WTC11 (cell line): ENCODE measurements around the gene LGI4. TPM values are rescaled to one million over a fixed set of nuclear protein-coding genes. Genes with fewer than 3 reads are reported as not detected.

Experiments
- ATAC-seq: fragments of 200-7000 bp; cut with Tn5 transposase; 2 replicates; pipeline ENCODE4 v1.10.0; 2021; ENCODE audit warnings: mild to moderate bottlenecking, moderate library complexity
- CTCF ChIA-PET: fragments of 300-600 bp; sonication (Branson Sonifier 250); formaldehyde crosslinking; loops from one replicate; lab custom pipeline; 2021; ENCODE audit warnings: antibody characterized with exemption; lab: Charles Lee
- POLR2A ChIA-PET: fragments of 350-600 bp; sonication (Branson Sonifier 250); formaldehyde crosslinking; loops from one replicate; lab custom pipeline; 2021; ENCODE audit warnings: antibody characterized with exemption; lab: Charles Lee
- DNase-seq: peaks from one replicate; pipeline ENCODE4 v3.0.0; 2021; ENCODE audit warnings: low spot score
- H3K27ac Mint-ChIP-seq: 2 replicates; pipeline ENCODE4 v1.8.0; 2021; ENCODE audit warnings: mixed read lengths
- H3K27me3 Mint-ChIP-seq: 2 replicates; pipeline ENCODE4 v1.8.0; 2021; ENCODE audit warnings: low read depth, mild to moderate bottlenecking, moderate library complexity, mixed read lengths
- H3K36me3 Mint-ChIP-seq: 2 replicates; pipeline ENCODE4 v1.8.0; 2021; ENCODE audit warnings: mixed read lengths
- H3K4me1 Mint-ChIP-seq: 2 replicates; pipeline ENCODE4 v1.8.0; 2022; ENCODE audit warnings: mixed read lengths
- H3K4me3 Mint-ChIP-seq: 2 replicates; pipeline ENCODE4 v1.8.0; 2021; ENCODE audit warnings: mild to moderate bottlenecking, moderate library complexity, mixed read lengths
- H3K9me3 Mint-ChIP-seq: 2 replicates; pipeline ENCODE4 v1.8.0; 2021; ENCODE audit warnings: mixed read lengths
- CREB1 ChIP-seq: sonication (generic); formaldehyde crosslinking; IDR thresholded peaks from 2 replicates; pipeline ENCODE4 v1.8.0; 2023; ENCODE audit warnings: mild to moderate bottlenecking, missing genetic modification reagents
- GTF2I ChIP-seq: fragments of 250-450 bp; sonication (Bioruptor Pico); conservative IDR thresholded peaks from 2 replicates; pipeline ENCODE4 v1.4.0; 2021; ENCODE audit warnings: mild to moderate bottlenecking
- MYBL2 ChIP-seq: sonication (generic); formaldehyde crosslinking; IDR thresholded peaks from 2 replicates; pipeline ENCODE4 v1.8.1; 2023; ENCODE audit warnings: mild to moderate bottlenecking, moderate library complexity, missing genetic modification reagents
- NR1H2 ChIP-seq: sonication (generic); formaldehyde crosslinking; IDR thresholded peaks from 2 replicates; pipeline ENCODE4 v1.9.0; 2021; ENCODE audit warnings: mild to moderate bottlenecking, moderate library complexity, missing genetic modification reagents
- NR2C2 ChIP-seq: sonication (generic); formaldehyde crosslinking; IDR thresholded peaks from 2 replicates; pipeline ENCODE4 v1.8.0; 2022; ENCODE audit warnings: mild to moderate bottlenecking, missing genetic modification reagents
- PRRX2 ChIP-seq: fragments of 250-450 bp; sonication (Bioruptor Pico); IDR thresholded peaks from 2 replicates; pipeline ENCODE4 v1.8.0; 2021; ENCODE audit warnings: mild to moderate bottlenecking
- RORB ChIP-seq: fragments of 250-450 bp; sonication (Bioruptor Pico); IDR thresholded peaks from 2 replicates; pipeline ENCODE4 v1.9.0; 2021; ENCODE audit warnings: mild to moderate bottlenecking
- SOX15 ChIP-seq: fragments of 250-450 bp; sonication (Bioruptor Pico); IDR thresholded peaks from 2 replicates; pipeline ENCODE4 v1.9.0; 2021; ENCODE audit warnings: mild to moderate bottlenecking
- TEAD1 ChIP-seq: sonication (generic); formaldehyde crosslinking; IDR thresholded peaks from 2 replicates; pipeline ENCODE4 v1.8.0; 2022; ENCODE audit warnings: mild to moderate bottlenecking, missing genetic modification reagents
- ZNF138 ChIP-seq: sonication (generic); formaldehyde crosslinking; conservative IDR thresholded peaks from 2 replicates; pipeline ENCODE4 v1.8.1; 2022; ENCODE audit warnings: mild to moderate bottlenecking, moderate library complexity, missing genetic modification reagents
- ZNF232 ChIP-seq: sonication (generic); formaldehyde crosslinking; IDR thresholded peaks from 2 replicates; pipeline ENCODE4 v1.8.0; 2022; ENCODE audit warnings: mild to moderate bottlenecking, missing genetic modification reagents
- ZNF423 ChIP-seq: fragments of 250-450 bp; sonication (Bioruptor Pico); IDR thresholded peaks from 2 replicates; pipeline ENCODE4 v2.1.2; 2022; ENCODE audit warnings: mild to moderate bottlenecking, moderate library complexity
- total RNA-seq: library from RNA; stranded (reverse); gene quantifications from 3 replicates; pipeline ENCODE4 v1.2.3, GENCODE V29; 2021
- TF ChIP-seq, protein P1 (sequence below): sonication (generic); formaldehyde crosslinking; IDR thresholded peaks from 2 replicates; pipeline ENCODE4 v1.8.1; 2023; ENCODE audit warnings: mild to moderate bottlenecking, missing genetic modification reagents
- TF ChIP-seq, protein P2 (sequence below): sonication (generic); formaldehyde crosslinking; conservative IDR thresholded peaks from 2 replicates; pipeline ENCODE4 v1.8.1; 2023; ENCODE audit warnings: mild to moderate bottlenecking, low read depth, missing genetic modification reagents, moderate library complexity
- TF ChIP-seq, protein P3 (sequence below): fragments of 250-450 bp; sonication (Bioruptor Pico); IDR thresholded peaks from 2 replicates; pipeline ENCODE4 v1.9.0; 2021; ENCODE audit warnings: mild to moderate bottlenecking
- TF ChIP-seq, protein P4 (sequence below): sonication (generic); formaldehyde crosslinking; IDR thresholded peaks from 2 replicates; pipeline ENCODE4 v1.8.0; 2023; ENCODE audit warnings: missing genetic modification reagents
- TF ChIP-seq, protein P5 (sequence below): sonication (generic); formaldehyde crosslinking; IDR thresholded peaks from 2 replicates; pipeline ENCODE4 v1.8.0; 2022; ENCODE audit warnings: mild to moderate bottlenecking, missing genetic modification reagents
- TF ChIP-seq, protein P6 (sequence below): sonication (generic); formaldehyde crosslinking; IDR thresholded peaks from 2 replicates; pipeline ENCODE4 v1.8.1; 2023; ENCODE audit warnings: mild to moderate bottlenecking, missing genetic modification reagents, borderline replicate concordance
- TF ChIP-seq, protein P7 (sequence below): fragments of 250-450 bp; sonication (Bioruptor Pico); IDR thresholded peaks from 2 replicates; pipeline ENCODE4 v1.8.0; 2021; ENCODE audit warnings: mild to moderate bottlenecking

Gene LGI4
- total RNA-seq, 1 experiment from 2014 or later = 14.2 TPM

DNA sequence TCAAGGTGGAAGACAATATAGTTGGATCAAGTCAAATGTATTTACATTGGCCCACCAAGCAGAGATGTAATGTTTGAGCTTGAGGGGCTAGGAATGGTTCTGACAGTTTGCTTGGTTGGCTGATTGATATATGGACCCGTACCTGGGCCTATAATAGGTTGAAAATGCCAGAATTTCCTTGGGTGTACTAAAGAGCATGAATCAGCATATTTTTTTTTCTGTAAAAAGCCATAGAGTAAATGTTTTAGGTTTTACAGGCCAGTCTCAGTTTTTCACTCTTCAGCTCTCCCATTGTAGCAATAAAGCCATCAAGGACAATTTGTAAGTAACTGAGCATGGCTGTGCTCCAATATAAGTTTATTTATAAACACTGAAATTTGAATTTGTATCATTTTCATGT, 46.5 kb upstream of the LGI4 start (continued):
- TF ChIP-seq, protein P1, sequence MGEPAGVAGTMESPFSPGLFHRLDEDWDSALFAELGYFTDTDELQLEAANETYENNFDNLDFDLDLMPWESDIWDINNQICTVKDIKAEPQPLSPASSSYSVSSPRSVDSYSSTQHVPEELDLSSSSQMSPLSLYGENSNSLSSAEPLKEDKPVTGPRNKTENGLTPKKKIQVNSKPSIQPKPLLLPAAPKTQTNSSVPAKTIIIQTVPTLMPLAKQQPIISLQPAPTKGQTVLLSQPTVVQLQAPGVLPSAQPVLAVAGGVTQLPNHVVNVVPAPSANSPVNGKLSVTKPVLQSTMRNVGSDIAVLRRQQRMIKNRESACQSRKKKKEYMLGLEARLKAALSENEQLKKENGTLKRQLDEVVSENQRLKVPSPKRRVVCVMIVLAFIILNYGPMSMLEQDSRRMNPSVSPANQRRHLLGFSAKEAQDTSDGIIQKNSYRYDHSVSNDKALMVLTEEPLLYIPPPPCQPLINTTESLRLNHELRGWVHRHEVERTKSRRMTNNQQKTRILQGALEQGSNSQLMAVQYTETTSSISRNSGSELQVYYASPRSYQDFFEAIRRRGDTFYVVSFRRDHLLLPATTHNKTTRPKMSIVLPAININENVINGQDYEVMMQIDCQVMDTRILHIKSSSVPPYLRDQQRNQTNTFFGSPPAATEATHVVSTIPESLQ (CRISPR knock-in tag) = no peak
- TF ChIP-seq, protein P2, sequence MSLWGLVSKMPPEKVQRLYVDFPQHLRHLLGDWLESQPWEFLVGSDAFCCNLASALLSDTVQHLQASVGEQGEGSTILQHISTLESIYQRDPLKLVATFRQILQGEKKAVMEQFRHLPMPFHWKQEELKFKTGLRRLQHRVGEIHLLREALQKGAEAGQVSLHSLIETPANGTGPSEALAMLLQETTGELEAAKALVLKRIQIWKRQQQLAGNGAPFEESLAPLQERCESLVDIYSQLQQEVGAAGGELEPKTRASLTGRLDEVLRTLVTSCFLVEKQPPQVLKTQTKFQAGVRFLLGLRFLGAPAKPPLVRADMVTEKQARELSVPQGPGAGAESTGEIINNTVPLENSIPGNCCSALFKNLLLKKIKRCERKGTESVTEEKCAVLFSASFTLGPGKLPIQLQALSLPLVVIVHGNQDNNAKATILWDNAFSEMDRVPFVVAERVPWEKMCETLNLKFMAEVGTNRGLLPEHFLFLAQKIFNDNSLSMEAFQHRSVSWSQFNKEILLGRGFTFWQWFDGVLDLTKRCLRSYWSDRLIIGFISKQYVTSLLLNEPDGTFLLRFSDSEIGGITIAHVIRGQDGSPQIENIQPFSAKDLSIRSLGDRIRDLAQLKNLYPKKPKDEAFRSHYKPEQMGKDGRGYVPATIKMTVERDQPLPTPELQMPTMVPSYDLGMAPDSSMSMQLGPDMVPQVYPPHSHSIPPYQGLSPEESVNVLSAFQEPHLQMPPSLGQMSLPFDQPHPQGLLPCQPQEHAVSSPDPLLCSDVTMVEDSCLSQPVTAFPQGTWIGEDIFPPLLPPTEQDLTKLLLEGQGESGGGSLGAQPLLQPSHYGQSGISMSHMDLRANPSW (CRISPR knock-in tag) = no peak
- TF ChIP-seq, protein P3, sequence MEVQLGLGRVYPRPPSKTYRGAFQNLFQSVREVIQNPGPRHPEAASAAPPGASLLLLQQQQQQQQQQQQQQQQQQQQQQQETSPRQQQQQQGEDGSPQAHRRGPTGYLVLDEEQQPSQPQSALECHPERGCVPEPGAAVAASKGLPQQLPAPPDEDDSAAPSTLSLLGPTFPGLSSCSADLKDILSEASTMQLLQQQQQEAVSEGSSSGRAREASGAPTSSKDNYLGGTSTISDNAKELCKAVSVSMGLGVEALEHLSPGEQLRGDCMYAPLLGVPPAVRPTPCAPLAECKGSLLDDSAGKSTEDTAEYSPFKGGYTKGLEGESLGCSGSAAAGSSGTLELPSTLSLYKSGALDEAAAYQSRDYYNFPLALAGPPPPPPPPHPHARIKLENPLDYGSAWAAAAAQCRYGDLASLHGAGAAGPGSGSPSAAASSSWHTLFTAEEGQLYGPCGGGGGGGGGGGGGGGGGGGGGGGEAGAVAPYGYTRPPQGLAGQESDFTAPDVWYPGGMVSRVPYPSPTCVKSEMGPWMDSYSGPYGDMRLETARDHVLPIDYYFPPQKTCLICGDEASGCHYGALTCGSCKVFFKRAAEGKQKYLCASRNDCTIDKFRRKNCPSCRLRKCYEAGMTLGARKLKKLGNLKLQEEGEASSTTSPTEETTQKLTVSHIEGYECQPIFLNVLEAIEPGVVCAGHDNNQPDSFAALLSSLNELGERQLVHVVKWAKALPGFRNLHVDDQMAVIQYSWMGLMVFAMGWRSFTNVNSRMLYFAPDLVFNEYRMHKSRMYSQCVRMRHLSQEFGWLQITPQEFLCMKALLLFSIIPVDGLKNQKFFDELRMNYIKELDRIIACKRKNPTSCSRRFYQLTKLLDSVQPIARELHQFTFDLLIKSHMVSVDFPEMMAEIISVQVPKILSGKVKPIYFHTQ = no peak
- TF ChIP-seq TEAD1 (CRISPR knock-in tag) = no peak
- TF ChIP-seq, all 79 proteins: peak for 0

DNA sequence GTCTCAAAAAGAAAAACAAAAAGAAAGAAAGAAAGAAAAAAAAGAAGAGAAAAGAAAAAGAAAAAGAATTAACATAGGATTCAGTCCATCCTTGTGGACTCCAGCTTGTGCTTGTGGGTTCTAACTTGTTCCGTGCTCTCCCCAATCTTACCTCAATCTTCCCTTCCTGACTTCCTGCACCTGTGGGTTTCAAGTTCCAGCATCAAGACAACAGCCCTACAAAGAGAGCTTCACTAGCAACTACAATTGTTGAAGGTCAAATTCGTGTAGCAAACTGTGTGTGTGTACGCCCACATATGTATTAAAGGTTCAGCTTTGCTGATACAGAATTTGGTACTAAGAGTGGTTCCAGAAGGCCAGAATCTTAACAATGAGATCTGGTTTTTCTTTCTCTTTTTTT, 45.0 kb upstream of the LGI4 start:
- Mint-ChIP-seq H3K27me3 (peaks cover 16% of the 10 kb centered on the region), H3K4me1 (peaks cover 6% of the 10 kb centered on the region), H3K27ac (no peak overlapping the region), H3K9me3 (peaks cover 23% of the 10 kb centered on the region), H3K4me3 (no peak overlapping the region), H3K36me3 (peaks cover 8% of the 10 kb centered on the region)
- DNase-seq (no peak), ATAC-seq (no peak)
- ChIA-PET CTCF (interaction anchor here (1.1 to 2.2 kb wide), 2 partner anchors 26 to 38 kb away, joined by 4 to 6 read pairs; no protein-coding TSS in a partner anchor), POLR2A (no interaction called here)
- TF ChIP-seq ZNF232 (CRISPR knock-in tag) (no peak), ZNF138 (CRISPR knock-in tag) (no peak), PRRX2 (CRISPR knock-in tag) (no peak), CREB1 (CRISPR knock-in tag) (no peak), ZNF423 (no peak), RORB (no peak), NR2C2 (CRISPR knock-in tag) (no peak)
- TF ChIP-seq, protein P4, sequence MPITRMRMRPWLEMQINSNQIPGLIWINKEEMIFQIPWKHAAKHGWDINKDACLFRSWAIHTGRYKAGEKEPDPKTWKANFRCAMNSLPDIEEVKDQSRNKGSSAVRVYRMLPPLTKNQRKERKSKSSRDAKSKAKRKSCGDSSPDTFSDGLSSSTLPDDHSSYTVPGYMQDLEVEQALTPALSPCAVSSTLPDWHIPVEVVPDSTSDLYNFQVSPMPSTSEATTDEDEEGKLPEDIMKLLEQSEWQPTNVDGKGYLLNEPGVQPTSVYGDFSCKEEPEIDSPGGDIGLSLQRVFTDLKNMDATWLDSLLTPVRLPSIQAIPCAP (CRISPR knock-in tag) = no peak
- TF ChIP-seq, protein P5, sequence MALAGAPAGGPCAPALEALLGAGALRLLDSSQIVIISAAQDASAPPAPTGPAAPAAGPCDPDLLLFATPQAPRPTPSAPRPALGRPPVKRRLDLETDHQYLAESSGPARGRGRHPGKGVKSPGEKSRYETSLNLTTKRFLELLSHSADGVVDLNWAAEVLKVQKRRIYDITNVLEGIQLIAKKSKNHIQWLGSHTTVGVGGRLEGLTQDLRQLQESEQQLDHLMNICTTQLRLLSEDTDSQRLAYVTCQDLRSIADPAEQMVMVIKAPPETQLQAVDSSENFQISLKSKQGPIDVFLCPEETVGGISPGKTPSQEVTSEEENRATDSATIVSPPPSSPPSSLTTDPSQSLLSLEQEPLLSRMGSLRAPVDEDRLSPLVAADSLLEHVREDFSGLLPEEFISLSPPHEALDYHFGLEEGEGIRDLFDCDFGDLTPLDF (CRISPR knock-in tag) = no peak

DNA sequence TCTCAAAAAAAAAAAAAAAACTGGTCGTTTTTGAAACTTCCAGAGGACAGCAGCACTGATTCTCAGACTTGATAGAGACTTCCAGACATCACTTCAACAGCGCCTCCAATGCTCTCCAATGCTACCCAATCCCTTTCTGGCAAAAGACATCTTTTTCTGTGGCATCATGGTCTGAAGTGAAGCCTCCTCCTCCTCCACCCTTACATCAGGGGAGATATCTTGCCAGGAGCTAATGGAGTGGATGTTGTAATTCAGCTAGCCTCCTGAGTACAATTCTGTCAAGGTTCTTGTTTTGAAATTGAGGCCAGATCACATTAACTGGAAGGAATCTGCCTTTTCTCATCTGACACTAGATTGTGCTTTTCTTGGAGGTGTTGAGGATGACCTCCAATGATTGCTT, 43.8 kb upstream of the LGI4 start:
- Mint-ChIP-seq H3K27ac (no peak overlapping the region), H3K4me1 (peaks cover 6% of the 10 kb centered on the region), H3K9me3 (peaks cover 16% of the 10 kb centered on the region), H3K27me3 (peaks cover 16% of the 10 kb centered on the region), H3K4me3 (no peak overlapping the region), H3K36me3 (peaks cover 8% of the 10 kb centered on the region)
- DNase-seq (no peak), ATAC-seq (no peak)
- ChIA-PET CTCF (interaction anchor here (0.6 to 2.2 kb wide), 4 partner anchors 35 to 454 kb away, joined by 3 to 6 read pairs (median 4); partner anchors contain the start of gene FXYD7), POLR2A (no interaction called here)
- TF ChIP-seq ZNF138 (CRISPR knock-in tag) (no peak), SOX15 (CRISPR knock-in tag) (no peak), GTF2I (CRISPR knock-in tag) (no peak), MYBL2 (no peak), NR1H2 (no peak)
- TF ChIP-seq, protein P6, sequence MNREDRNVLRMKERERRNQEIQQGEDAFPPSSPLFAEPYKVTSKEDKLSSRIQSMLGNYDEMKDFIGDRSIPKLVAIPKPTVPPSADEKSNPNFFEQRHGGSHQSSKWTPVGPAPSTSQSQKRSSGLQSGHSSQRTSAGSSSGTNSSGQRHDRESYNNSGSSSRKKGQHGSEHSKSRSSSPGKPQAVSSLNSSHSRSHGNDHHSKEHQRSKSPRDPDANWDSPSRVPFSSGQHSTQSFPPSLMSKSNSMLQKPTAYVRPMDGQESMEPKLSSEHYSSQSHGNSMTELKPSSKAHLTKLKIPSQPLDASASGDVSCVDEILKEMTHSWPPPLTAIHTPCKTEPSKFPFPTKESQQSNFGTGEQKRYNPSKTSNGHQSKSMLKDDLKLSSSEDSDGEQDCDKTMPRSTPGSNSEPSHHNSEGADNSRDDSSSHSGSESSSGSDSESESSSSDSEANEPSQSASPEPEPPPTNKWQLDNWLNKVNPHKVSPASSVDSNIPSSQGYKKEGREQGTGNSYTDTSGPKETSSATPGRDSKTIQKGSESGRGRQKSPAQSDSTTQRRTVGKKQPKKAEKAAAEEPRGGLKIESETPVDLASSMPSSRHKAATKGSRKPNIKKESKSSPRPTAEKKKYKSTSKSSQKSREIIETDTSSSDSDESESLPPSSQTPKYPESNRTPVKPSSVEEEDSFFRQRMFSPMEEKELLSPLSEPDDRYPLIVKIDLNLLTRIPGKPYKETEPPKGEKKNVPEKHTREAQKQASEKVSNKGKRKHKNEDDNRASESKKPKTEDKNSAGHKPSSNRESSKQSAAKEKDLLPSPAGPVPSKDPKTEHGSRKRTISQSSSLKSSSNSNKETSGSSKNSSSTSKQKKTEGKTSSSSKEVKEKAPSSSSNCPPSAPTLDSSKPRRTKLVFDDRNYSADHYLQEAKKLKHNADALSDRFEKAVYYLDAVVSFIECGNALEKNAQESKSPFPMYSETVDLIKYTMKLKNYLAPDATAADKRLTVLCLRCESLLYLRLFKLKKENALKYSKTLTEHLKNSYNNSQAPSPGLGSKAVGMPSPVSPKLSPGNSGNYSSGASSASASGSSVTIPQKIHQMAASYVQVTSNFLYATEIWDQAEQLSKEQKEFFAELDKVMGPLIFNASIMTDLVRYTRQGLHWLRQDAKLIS = no peak
- TF ChIP-seq, protein P7, sequence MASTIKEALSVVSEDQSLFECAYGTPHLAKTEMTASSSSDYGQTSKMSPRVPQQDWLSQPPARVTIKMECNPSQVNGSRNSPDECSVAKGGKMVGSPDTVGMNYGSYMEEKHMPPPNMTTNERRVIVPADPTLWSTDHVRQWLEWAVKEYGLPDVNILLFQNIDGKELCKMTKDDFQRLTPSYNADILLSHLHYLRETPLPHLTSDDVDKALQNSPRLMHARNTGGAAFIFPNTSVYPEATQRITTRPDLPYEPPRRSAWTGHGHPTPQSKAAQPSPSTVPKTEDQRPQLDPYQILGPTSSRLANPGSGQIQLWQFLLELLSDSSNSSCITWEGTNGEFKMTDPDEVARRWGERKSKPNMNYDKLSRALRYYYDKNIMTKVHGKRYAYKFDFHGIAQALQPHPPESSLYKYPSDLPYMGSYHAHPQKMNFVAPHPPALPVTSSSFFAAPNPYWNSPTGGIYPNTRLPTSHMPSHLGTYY (CRISPR knock-in tag) = no peak
- TF ChIP-seq, protein P4 (CRISPR knock-in tag) = no peak
